HTR-8/SVneo (cell line): ENCODE measurements around the gene TRIM5.
"Not testable (repeated sequence)": the region's sequence is repeated elsewhere in the genome, so short reads cannot be mapped to it uniquely, and the experiment has no call there.

Experiments
- DNase-seq: peaks from one replicate; pipeline ENCODE4 v3.0.0; 2011; ENCODE audit warnings: low spot score, mixed read lengths; ENCODE audit not compliant: insufficient read length
- FAIRE-seq: peaks from 2 replicates; lab custom pipeline; 2011; peaks lifted over from hg19 to GRCh38; lab: Jason Lieb, UNC

TRIM5 gene

DNA sequence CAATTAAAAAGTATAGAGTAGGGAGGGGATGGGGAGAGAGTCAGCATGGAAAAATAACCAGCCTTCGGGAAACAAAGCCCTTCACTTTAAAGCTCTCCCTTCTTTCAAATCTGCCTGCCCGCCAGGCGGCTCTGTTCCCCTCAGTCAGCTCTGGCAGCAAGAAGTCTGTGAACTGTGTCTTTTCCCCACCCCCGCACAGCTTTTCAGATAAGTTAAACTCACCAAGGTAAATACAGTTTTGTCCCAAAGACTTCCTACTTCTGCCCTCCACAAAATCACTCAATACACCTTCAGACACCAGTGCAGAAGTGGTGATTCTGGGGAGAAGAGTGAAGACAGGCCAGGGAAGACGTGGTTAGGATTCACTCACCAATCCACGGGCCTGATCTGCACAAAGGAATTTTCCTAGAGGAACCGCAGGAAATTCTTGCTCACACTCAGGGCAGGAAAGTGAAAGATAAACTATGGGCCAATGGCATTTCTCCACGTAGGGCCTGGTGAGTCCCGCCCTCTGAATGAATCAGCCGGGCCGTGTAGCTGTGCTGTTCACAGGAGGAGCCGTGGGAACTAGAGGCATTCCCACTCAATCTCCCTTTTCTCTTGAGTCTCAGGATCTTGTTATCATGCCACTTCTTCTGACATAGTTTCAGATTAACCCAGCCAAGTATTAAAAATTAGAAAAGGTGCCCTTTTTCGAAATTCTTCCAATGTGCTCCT lies at the start of gene TRIM5:
TSS of gene TRIM5 (minus strand) at position 429 of the 717 bp plus-strand sequence. CDS start 4,897 bp downstream, outside the sequence.
- DNase-seq (peak; percentile 96), FAIRE-seq (no peak)

DNA sequence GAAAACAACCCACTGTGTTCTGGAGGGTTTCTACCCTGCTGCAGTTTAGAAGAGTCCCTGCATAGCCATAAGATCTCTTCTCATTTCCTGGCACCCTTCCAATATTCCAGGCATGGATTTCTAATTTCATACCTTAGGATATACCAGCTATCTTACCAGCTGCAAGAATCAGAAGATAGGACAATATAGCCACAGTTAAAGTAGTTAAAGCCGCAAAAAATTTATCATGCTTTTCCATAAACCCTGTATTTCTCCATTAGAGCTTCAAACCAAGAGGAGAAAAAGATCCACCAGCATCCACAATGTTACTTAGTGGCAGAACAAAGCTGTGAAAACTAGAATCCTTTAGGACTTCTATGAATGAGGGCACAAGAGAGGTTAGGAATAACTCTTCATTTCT lies 42.8 kb upstream of the TRIM5 start:
- DNase-seq = no peak
- FAIRE-seq = no peak

GRCh38 chr11:5726351-5726750 lies 41.5 kb upstream of the TRIM5 start:
- DNase-seq = no peak
- no peak for FAIRE-seq

GRCh38 chr11:5722622-5723021 lies 37.7 kb upstream of the TRIM5 start:
- FAIRE-seq (no peak), DNase-seq (no peak)

DNA sequence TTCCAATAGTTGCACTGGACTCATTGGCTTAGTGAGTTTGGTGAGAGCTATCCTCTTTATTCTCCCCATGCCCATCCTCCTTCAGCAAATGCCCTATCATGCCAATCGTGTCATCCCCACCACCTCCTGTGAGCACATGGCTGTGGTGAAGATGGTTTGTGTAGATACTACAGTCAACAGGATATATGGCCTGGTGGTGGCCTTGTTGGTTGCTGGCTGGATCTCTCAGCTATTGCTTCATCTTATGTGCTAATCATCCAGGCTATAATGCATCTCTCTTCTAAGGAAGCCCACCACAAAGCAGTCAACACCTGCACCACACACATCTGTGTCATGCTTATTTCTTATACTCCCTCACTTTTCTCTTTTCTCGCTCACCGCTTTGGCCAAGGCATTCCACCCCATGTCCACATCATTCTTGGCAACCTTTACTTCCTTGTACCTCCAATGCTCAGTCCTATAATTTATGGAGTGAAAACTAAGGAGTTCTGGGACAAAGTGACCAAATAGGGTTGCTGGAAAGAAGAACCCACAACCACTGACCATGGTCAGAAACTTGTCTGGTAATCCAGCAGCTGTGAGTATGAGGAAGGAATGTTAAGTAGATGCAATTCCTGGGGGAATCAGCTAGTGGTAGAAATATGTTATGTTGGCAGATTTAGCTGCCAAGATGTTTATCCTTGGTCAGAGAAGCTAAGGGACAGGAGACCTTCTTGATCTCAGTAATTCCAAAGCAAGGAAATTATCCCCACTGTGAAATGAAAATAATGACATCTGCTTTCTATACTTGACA lies 35.0 kb upstream of the TRIM5 start:
- no peak for FAIRE-seq

DNA sequence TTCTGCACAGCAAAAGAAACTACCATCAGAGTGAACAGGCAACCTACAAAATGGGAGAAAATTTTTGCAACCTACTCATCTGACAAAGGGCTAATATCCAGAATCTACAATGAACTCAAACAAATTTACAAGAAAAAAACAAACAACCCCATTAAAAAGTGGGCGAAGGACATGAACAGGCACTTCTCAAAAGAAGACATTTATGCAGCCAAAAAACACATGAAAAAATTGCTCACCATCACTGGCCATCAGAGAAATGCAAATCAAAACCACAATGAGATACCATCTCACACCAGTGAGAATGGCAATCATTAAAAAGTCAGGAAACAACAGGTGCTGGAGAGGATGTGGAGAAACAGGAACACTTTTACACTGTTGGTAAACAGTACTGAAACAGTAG lies 31.6 kb upstream of the TRIM5 start:
- DNase-seq, FAIRE-seq: not testable (repeated sequence)

More for the DNA sequence above, 35.0 kb upstream of the TRIM5 start:
- DNase-seq = no peak

GRCh38 chr11:5713695-5714094 lies 28.8 kb upstream of the TRIM5 start:
- FAIRE-seq (no peak), DNase-seq (no peak)

- DNase-seq = peak; percentile 3
- no peak for FAIRE-seq
Observed at GRCh38 chr11:5712507-5712906, 27.6 kb upstream of the TRIM5 start.

DNA sequence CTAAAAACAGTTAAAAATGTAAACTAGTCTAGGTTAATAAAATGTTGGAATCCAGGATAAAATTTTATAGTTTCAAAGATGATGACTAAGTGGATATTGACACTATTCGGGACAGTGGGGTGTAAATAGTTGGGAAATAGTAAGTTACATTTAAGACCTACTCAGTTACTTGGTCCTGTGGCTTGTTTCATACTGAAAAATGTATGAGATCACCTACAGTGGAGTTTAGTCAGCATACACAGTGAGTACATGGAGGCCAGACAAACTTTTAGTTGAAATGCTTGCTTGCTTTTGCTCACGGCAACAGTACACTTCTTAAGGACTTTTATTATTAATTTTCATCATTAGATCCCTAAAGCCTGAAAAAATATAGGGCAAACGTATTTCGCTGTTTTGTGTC lies 20.8 kb upstream of the TRIM5 start:
- no peak for FAIRE-seq
- DNase-seq = no peak

DNA sequence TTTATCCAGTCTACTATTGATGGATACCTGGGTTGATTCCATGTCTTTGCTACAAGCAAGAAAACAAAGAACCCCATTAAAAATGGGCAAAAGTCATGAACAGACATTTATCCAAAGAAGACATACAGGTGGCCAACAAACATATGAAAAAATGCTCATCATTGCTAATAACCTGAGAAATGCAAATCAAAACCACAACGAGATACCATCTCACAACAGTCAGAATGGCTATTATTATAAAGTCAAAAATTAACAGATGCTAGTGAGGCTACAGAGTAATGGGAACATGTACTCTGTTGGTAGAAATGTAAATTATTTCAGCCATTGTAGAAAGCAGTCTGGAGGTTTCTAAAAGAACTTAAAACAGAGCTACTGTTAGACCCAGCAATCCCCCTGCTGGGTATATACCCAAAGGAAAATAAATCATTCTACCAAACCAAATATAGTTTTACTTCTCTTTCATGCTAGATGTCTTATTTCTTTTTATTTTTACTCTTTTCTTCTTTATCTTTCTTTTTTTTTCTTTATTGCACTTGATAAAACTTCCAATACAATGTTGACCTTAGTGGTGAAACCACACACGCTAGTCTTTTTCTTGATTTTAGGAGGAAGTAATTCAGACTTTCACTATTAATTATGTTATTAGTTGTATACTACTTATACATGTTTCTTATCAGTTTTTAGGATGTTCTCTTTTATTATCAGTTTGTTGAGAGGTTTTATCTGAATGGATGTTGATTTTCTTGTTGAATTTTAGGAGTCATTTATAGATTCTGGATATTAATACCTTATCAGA lies 19.1 kb upstream of the TRIM5 start:
- FAIRE-seq = no peak
- no peak for DNase-seq

- no peak for FAIRE-seq
- DNase-seq = no peak
Observed at GRCh38 chr11:5701055-5701577, 16.2 kb upstream of the TRIM5 start.

GRCh38 chr11:5700421-5701054 lies 15.7 kb upstream of the TRIM5 start:
- FAIRE-seq = no peak
- DNase-seq = no peak

- DNase-seq = no peak
- no peak for FAIRE-seq
Observed at GRCh38 chr11:5698281-5698680, 13.4 kb upstream of the TRIM5 start.

DNA sequence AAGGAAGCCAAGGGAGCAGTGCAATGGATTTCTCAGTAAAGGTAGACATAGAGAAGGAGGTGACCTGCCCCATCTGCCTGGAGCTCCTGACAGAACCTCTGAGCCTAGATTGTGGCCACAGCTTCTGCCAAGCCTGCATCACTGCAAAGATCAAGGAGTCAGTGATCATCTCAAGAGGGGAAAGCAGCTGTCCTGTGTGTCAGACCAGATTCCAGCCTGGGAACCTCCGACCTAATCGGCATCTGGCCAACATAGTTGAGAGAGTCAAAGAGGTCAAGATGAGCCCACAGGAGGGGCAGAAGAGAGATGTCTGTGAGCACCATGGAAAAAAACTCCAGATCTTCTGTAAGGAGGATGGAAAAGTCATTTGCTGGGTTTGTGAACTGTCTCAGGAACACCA lies 11.3 kb upstream of the TRIM5 start:
- FAIRE-seq (no peak), DNase-seq (no peak)

GRCh38 chr11:5695580-5695979 lies 10.7 kb upstream of the TRIM5 start:
- FAIRE-seq = no peak
- no peak for DNase-seq

- no peak for FAIRE-seq
Observed at GRCh38 chr11:5694642-5695041, 9.8 kb upstream of the TRIM5 start.

DNA sequence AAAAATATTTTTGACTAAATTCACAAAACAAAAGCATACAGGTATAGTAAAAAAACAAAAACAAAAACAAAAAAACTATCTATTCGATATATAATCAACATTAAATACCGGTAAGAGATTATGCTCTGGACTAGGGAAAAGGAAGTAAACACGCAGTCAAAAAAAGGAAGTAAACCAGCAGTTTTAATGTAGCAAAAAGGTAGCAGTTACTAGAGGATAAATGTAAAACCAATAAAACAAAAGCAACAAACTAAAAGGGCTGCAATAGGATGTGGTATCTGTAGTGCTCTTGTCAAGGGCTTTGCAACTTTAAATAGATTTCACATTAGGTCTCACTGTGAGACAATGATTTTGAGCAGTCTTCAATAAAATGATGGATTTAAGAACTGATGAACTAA lies 7.1 kb upstream of the TRIM5 start:
- no peak for FAIRE-seq
- DNase-seq = no peak

More at GRCh38 chr11:5694642-5695041, 9.8 kb upstream of the TRIM5 start:
- no peak for DNase-seq

GRCh38 chr11:5691238-5691963 lies 6.5 kb upstream of the TRIM5 start:
- DNase-seq, FAIRE-seq: not testable (repeated sequence)

GRCh38 chr11:5690736-5691135 lies 5.9 kb upstream of the TRIM5 start:
- FAIRE-seq (no peak), DNase-seq (no peak)
